Endothelial cell of umbilical vein (primary cell): ENCODE measurements around the gene ALKBH5. TPM values are rescaled to one million over a fixed set of nuclear protein-coding genes. Genes with fewer than 3 reads are reported as not detected.

ENCODE experiments used
- BruUV-seq: library from RNA; stranded (reverse); fragments of 400-500 nt; replicated peaks from 2 replicates; lab custom pipeline; 2021; lab: Mats Ljungman, UMichigan
- CTCF ChIA-PET: fragments of 300-600, 350-600 bp; sonication (Branson Sonifier 250); formaldehyde crosslinking; loops from one replicate; lab custom pipeline; 2021; ENCODE audit warnings: antibody characterized with exemption, inconsistent platforms; lab: Charles Lee
- POLR2A ChIA-PET: fragments of 300-600, 350-600 bp; sonication (Branson Sonifier 250); formaldehyde crosslinking; loops from one replicate; lab custom pipeline; 2021; ENCODE audit warnings: antibody characterized with exemption, inconsistent platforms; lab: Charles Lee
- DNase-seq: peaks from one replicate; pipeline ENCODE4 v3.0.0-alpha.2; 2011; ENCODE audit warnings: low read depth, low spot score
- FAIRE-seq: peaks from 2 replicates; lab custom pipeline; 2011; peaks lifted over from hg19 to GRCh38; lab: Jason Lieb, UNC
- H2AFZ ChIP-seq: 2 replicates; pipeline ENCODE4 v1.6.0; 2012; ENCODE audit warnings: low read depth, low read length, control low read depth, inconsistent platforms
- H3K27ac ChIP-seq: 2 replicates; pipeline ENCODE4 v1.5.1; 2011; ENCODE audit warnings: low read depth, mild to moderate bottlenecking, control low read depth, low read length, moderate library complexity; ENCODE audit not compliant: insufficient read depth
- H3K27me3 ChIP-seq, 2 experiments: 2 replicates each; pipeline versions ENCODE4 v1.6.0 to v1.6.1; 2011; ENCODE audit warnings: low read length in 2 of 2, mixed read lengths in 1 of 2; ENCODE audit not compliant: control insufficient read depth in 2 of 2, insufficient read depth in 2 of 2
- H3K36me3 ChIP-seq, 2 experiments: 2 replicates in 1 of 2; 3 replicates in 1 of 2; pipeline ENCODE4 v1.5.1; 2011; ENCODE audit warnings: low read length in 2 of 2, mild to moderate bottlenecking in 1 of 2, moderate library complexity in 1 of 2; ENCODE audit not compliant: control insufficient read depth in 2 of 2, insufficient read depth in 2 of 2; ENCODE audit errors: extremely low read depth in 1 of 2
- H3K4me1 ChIP-seq: 3 replicates; pipeline ENCODE4 v1.5.1; 2011; ENCODE audit warnings: mild to moderate bottlenecking, low read length; ENCODE audit not compliant: control insufficient read depth, insufficient read depth; ENCODE audit errors: extremely low read depth
- H3K4me2 ChIP-seq: 2 replicates; pipeline ENCODE4 v1.6.1; 2011; ENCODE audit warnings: low read length, control low read depth, mixed read lengths; ENCODE audit not compliant: insufficient read depth
- H3K4me3 ChIP-seq, 3 experiments: fragments of 200-600 bp in 1 of 3; sonication (generic), shearing (Covaris generic) in 1 of 3; replicated peaks in 1 of 3; 2 replicates each; pipeline ENCODE4 v1.5.1; 2011 to 2016; ENCODE audit warnings: control low read depth in 3 of 3, low read length in 3 of 3, mild to moderate bottlenecking in 2 of 3, inconsistent platforms in 1 of 3, low read depth in 1 of 3, moderate library complexity in 1 of 3; ENCODE audit not compliant: insufficient read depth in 1 of 3
- H3K79me2 ChIP-seq: 2 replicates; pipeline ENCODE4 v1.6.0; 2012; ENCODE audit warnings: low read length, inconsistent platforms; ENCODE audit not compliant: control insufficient read depth, insufficient read depth
- H3K9ac ChIP-seq: replicated peaks from 2 replicates; pipeline ENCODE3; 2011; ENCODE audit warnings: low read length, control low read depth; ENCODE audit not compliant: insufficient read depth; ENCODE audit errors: extremely low read depth
- H3K9me1 ChIP-seq: replicated peaks from 3 replicates; pipeline ENCODE4 v1.6.0; 2011; ENCODE audit warnings: mild to moderate bottlenecking, low read length; ENCODE audit not compliant: control insufficient read depth, insufficient read depth; ENCODE audit errors: extremely low read depth
- H3K9me3 ChIP-seq: replicated peaks from 2 replicates; pipeline ENCODE4 v1.5.1; 2012; ENCODE audit warnings: low read length, inconsistent platforms; ENCODE audit not compliant: control insufficient read depth, insufficient read depth
- H4K20me1 ChIP-seq: replicated peaks from 2 replicates; pipeline ENCODE3; 2011; ENCODE audit warnings: mild to moderate bottlenecking, low read length; ENCODE audit not compliant: control insufficient read depth, insufficient read depth; ENCODE audit errors: extremely low read depth
- CTCF ChIP-seq, 2 donors: IDR thresholded peaks; 1 replicate in 1 of 2; 2 replicates in 1 of 2; pipeline ENCODE4 v1.5.1; 2011; ENCODE audit warnings: low read length in 2 of 2, mild to moderate bottlenecking in 2 of 2, moderate library complexity in 2 of 2, control low read depth in 1 of 2, inconsistent platforms in 1 of 2, low read depth in 1 of 2; ENCODE audit not compliant: insufficient read depth in 1 of 2; ENCODE audit errors: extremely low read depth in 1 of 2
- EZH2 ChIP-seq: IDR thresholded peaks from 2 replicates; pipeline ENCODE4 v1.6.1; 2012; ENCODE audit warnings: borderline replicate concordance, low read depth, mild to moderate bottlenecking, moderate library complexity, low read length, inconsistent platforms; ENCODE audit not compliant: severe bottlenecking
- FOS ChIP-seq: IDR thresholded peaks from 2 replicates; pipeline ENCODE4 v1.6.1; 2011; ENCODE audit warnings: mild to moderate bottlenecking, low read length, moderate library complexity, borderline replicate concordance; ENCODE audit not compliant: insufficient read depth
- GATA2 ChIP-seq: IDR thresholded peaks from 2 replicates; pipeline ENCODE4 v1.7.0; 2011; ENCODE audit warnings: low read depth, mild to moderate bottlenecking, moderate library complexity, mixed read lengths, low read length; ENCODE audit not compliant: insufficient read length, insufficient read depth
- JUN ChIP-seq: IDR thresholded peaks from 2 replicates; pipeline ENCODE4 v1.6.1; 2011; ENCODE audit warnings: borderline replicate concordance, low read depth; ENCODE audit not compliant: insufficient read length, insufficient read depth
- MAX ChIP-seq: IDR thresholded peaks from 2 replicates; pipeline ENCODE4 v1.6.1; 2011; ENCODE audit not compliant: insufficient read depth, insufficient read length
- MYC ChIP-seq: IDR thresholded peaks from one replicate; pipeline ENCODE4 v1.6.1; 2011; ENCODE audit warnings: mild to moderate bottlenecking, low read depth, low read length
- POLR2A ChIP-seq: IDR thresholded peaks from 2 replicates; pipeline ENCODE4 v1.6.1; 2012; ENCODE audit warnings: low read depth, mild to moderate bottlenecking, control low read depth, low read length
- POLR2AphosphoS5 ChIP-seq: IDR thresholded peaks from 2 replicates; pipeline ENCODE4 v1.6.1; 2012; ENCODE audit warnings: low read depth, mild to moderate bottlenecking, control low read depth, low read length, moderate library complexity; ENCODE audit not compliant: insufficient read depth
- dilution Hi-C: fragments of 300-500 bp; cut with MboI; formaldehyde crosslinking; loops from one replicate; pipeline ENCODE4 v1.15.0; 2019; ENCODE audit warnings: low sequenced_read_pairs; ENCODE audit not compliant: extremely low pct_ligation_motif_present
- intact Hi-C: fragments of 100-400 bp; cut with micrococcal nuclease; formaldehyde crosslinking; loops from one replicate; pipeline ENCODE4 v1.10.0; 2022
- polyA plus RNA-seq, 4 experiments: library from polyadenylated mRNA; depleted of rRNA in 3 of 4; stranded (reverse) in 3 of 4; unstranded in 1 of 4; fragments of >200 nt; gene quantifications; 2 replicates each; pipeline versions ENCODE4 v1.2.1 to v1.2.3, GENCODE V29; 2011 to 2012; ENCODE audit warnings: missing spikeins in 1 of 4
- total RNA-seq: library from RNA; stranded (reverse); gene quantifications from 2 replicates; pipeline ENCODE4 v1.2.3, GENCODE V29; 2021

The ALKBH5 gene
- total and polyA plus RNA-seq, 2 donors (not counting 3 experiments of a cell fraction or from before 2014, with no cell fraction given), result 55.3 to 71.0 TPM

GRCh38 chr17:18229771-18230170 is 46.1 kb downstream of the ALKBH5 start:
- CTCF ChIA-PET, result no interaction called here
- H3K79me2 ChIP-seq, result peaks cover 45% of the 10 kb centered on the region
- H3K4me1 ChIP-seq, result peaks cover 11% of the 10 kb centered on the region
- no peak overlapping the region for H3K27ac ChIP-seq
- no TSS peak for BruUV-seq
- FAIRE-seq (no peak), DNase-seq (no peak)
- no peaks in the 10 kb centered on the region for H4K20me1 ChIP-seq
- no peak overlapping the region for H3K9ac ChIP-seq
- H3K36me3 ChIP-seq, result peaks cover 3 to 18% of the 10 kb centered on the region in 2 experiments
- H2AFZ ChIP-seq, result no peak overlapping the region
- dilution Hi-C loops (no loop called here), intact Hi-C loops (no loop called here)
- no peaks in the 10 kb centered on the region for H3K9me3 ChIP-seq
- no peak overlapping the region for H3K4me3 ChIP-seq
- H3K4me2 ChIP-seq, result no peak overlapping the region
- H3K27me3 ChIP-seq, result no peaks in the 10 kb centered on the region
- TF ChIP-seq EZH2, result no peak
- TF ChIP-seq JUN, result no peak
- no peak for TF ChIP-seq POLR2A
- TF ChIP-seq CTCF (IDR thresholded peaks at IDR 0.05; ENCODE audit: extremely low read depth in 1 of 2, insufficient read depth in 1 of 2, low read depth in 1 of 2, low read length in 2 of 2), result no peak
- TF ChIP-seq POLR2AphosphoS5, result no peak
- TF ChIP-seq FOS, result no peak
- TF ChIP-seq MAX, result no peak
- TF ChIP-seq GATA2, result no peak
- TF ChIP-seq MYC, result no peak
- H3K9me1 ChIP-seq, result no peaks in the 10 kb centered on the region
- POLR2A ChIA-PET, result no interaction called here
